Cardiac fibroblast (primary cell): ENCODE measurements around the gene LRMDA.
A peak's percentile ranks its signal among the peaks of the same experiment; 100 is the strongest.

Experiments
- DNase-seq, 2 donors: peaks; one replicate each; pipeline versions ENCODE4 v3.0.0 to v3.0.0-alpha.2; 2010; ENCODE audit warnings: low read depth in 2 of 2
- H3K4me3 ChIP-seq, 2 donors: replicated peaks in 1 of 2; 1 replicate in 1 of 2; 2 replicates in 1 of 2; pipeline ENCODE4 v1.5.1; 2011; ENCODE audit warnings: low read depth in 2 of 2, low read length in 2 of 2, mild to moderate bottlenecking in 2 of 2, moderate library complexity in 1 of 2
- TF ChIP-seq, protein P1 (sequence below): IDR thresholded peaks from one replicate; pipeline ENCODE4 v1.5.1; 2011; ENCODE audit warnings: low read depth, mild to moderate bottlenecking, low read length, inconsistent platforms

LRMDA gene

DNA sequence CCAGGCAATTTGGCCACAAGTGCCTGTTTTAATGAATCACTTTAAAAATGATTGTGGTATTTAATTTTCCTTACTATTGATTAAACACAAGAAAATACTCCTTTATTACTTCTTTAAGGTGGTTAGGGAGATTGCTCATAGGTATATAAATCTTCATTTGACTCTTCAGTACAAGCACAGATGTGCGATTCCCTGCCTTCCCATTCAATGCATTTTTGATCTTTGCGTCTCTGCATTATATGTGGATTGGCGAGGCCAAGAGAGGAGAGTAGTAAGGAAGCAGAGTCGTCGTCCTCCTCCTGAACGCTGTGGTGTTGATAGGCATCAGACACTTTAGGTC lies 683.7 kb downstream of the LRMDA start:
- TF ChIP-seq, protein P1, sequence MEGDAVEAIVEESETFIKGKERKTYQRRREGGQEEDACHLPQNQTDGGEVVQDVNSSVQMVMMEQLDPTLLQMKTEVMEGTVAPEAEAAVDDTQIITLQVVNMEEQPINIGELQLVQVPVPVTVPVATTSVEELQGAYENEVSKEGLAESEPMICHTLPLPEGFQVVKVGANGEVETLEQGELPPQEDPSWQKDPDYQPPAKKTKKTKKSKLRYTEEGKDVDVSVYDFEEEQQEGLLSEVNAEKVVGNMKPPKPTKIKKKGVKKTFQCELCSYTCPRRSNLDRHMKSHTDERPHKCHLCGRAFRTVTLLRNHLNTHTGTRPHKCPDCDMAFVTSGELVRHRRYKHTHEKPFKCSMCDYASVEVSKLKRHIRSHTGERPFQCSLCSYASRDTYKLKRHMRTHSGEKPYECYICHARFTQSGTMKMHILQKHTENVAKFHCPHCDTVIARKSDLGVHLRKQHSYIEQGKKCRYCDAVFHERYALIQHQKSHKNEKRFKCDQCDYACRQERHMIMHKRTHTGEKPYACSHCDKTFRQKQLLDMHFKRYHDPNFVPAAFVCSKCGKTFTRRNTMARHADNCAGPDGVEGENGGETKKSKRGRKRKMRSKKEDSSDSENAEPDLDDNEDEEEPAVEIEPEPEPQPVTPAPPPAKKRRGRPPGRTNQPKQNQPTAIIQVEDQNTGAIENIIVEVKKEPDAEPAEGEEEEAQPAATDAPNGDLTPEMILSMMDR: no peak
- no peak for DNase-seq
- no peak overlapping the region for H3K4me3 ChIP-seq

DNA sequence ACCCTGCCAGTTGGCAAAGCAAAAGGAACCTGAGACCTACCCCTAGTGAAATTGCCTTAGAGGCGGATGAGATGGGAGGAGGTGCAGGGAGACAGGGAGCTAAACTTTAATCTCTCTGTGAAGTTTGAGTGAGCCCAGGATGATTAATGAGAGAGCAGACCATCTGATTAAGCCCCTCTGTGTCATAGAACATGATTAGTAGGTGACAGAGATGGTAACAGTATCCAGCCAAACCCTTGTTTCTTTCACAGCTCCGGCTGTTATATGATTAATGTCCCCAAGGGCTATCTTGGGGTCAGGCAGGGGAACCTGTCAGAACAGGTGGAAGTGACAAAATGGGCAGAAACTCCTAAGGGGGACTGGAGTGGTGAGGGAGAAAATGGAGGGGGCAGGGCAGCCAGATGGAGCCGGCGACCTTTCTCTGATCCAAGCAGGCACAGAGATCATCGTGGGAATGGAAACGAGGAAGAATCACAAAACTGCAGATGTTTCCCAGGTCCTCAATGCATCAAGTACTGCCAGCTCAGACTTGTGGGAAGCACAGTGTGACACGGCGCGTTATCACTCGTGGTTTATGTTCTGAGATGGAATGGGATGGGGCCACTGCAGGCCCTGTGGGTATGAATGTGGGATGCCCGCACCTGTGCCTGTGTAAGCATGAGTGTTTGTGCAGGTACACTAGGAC lies 684.2 kb downstream of the LRMDA start:
- DNase-seq: no peak

DNA sequence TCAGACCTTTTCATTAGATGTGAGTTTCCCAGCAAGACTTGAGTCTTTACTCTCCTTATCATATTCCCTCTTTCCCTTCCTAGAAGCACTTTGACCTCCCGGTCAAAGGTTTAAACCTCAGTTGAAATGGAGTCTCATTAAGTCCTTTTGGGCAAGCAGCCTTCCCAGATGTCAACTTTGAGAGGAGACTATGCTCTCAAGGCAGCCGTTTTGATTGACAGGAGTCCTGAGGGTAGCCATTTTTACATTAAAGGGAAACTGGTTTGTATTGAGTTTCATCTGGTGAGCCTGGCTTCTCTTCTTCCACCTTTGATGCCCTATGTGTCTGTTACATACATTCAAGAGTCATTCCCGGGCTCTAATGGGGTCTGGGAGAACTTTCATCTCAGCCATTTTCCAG lies 685.1 kb downstream of the LRMDA start:
- TF ChIP-seq, protein P1: no peak
- no peak for DNase-seq

More for the DNA sequence above, 684.2 kb downstream of the LRMDA start:
- TF ChIP-seq, protein P1: no peak
- H3K4me3 ChIP-seq: no peak overlapping the region

DNA sequence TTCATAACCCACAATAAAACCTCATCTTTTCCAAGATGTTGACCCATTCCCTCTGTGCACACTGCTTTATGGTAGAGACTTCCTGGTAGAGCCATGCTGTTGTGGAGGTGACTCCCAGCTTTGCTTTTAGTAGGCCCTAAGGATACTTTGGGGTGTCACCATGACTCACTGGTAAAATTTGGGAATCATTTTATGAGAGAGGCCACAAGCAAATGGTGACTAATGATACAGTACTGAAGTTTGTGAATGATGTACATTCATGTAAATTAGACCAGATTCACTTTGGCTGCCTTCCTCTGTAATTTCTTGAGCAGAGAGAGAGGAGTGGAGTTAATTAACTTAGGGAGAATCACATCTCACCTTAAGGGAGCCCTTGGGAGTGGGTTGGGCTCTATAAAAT lies 686.5 kb downstream of the LRMDA start:
- peak in 1 of 2 donors; percentile 71 for DNase-seq
- H3K4me3 ChIP-seq: no peak overlapping the region
- TF ChIP-seq, protein P1: no peak

More for the DNA sequence above, 685.1 kb downstream of the LRMDA start:
- H3K4me3 ChIP-seq: no peak overlapping the region

DNA sequence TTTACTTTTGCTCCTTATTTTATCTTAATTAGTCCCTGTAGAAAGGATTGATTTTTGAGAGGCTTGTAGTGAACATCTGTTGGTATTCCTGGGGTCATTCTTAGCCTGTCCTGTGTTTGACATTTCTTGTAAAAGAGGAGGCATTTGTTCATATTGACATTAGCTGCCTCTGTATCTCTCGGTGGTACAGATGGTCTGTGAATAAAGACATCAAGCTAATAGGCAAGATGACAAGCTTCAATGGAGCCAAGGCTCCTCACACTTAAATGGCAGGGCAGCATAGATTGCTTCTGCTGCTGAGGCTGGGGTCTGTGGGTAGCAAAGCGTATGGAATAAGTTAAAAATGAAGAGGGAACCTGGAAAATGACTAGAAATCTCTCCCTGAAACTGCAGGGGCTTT lies 687.6 kb downstream of the LRMDA start:
- TF ChIP-seq, protein P1: no peak
- H3K4me3 ChIP-seq: no peak overlapping the region
- DNase-seq: no peak

DNA sequence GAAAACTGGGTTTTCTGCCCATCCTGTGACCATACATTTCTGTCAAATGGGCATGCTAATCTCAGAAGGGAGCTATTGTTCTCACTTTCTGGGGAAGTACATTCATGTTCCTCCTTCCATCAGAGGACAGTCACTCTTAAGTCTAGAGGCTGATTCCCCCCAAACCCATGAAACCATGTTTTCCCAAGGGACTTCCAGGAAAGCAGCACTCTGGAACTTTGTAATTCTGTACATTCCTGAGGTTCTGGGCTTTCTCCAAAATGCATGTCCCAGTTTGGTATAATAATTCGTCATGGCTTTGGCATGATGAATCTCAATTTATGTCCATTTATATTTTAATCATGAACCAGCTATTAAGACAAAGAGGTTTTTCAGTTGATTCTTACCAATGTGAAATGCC lies 688.1 kb downstream of the LRMDA start:
- DNase-seq: peak; percentile 78 to 91
- TF ChIP-seq, protein P1: no peak
- no peak overlapping the region for H3K4me3 ChIP-seq

DNA sequence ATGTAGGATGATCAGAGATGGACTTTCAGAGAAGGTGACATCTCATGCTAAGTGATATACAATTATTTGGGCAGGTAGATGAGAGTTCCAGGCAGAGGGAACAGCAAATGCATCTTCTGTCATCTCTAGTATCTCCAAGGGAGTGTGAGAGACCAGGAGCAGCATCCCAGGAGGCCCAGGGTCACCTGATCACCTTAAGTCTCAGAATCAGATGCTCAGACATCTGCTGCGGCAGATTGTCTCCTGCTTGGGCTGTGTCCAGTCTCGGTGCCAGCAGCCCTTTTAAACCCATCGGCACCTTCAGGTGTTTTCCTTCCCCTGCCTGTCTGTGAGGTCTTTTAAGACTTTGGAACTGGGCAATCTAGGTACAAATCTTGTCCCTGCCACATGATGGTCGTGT lies 690.6 kb downstream of the LRMDA start:
- no peak for DNase-seq
- H3K4me3 ChIP-seq: no peak overlapping the region
- TF ChIP-seq, protein P1: no peak
